Spleen (tissue), 11 donors: Measurements from ENCODE around the gene PTTG1IP. TPM values are rescaled to one million over a fixed set of nuclear protein-coding genes. Genes with fewer than 3 reads are reported as not detected.
"Not testable (repeated sequence)": the region's sequence is repeated elsewhere in the genome, so short reads cannot be mapped to it uniquely, and the experiment has no call there.

ENCODE experiments used
- DNase-seq: peaks from one replicate; pipeline ENCODE4 v3.0.0-alpha.2; 2020
- H3K27ac ChIP-seq, 8 donors: fragments of 200-600 bp; sonication (generic) in 7 of 8; 1 replicate in 4 of 8; 2 replicates in 4 of 8; pipeline versions ENCODE4 v1.5.0 to v1.8.0; 2016 to 2021; ENCODE audit warnings: inconsistent platforms in 4 of 8, mild to moderate bottlenecking in 4 of 8, moderate library complexity in 1 of 8
- H3K27me3 ChIP-seq, 7 donors: fragments of 200-600 bp; sonication (generic) in 6 of 7; replicated peaks in 1 of 7; 1 replicate in 4 of 7; 2 replicates in 3 of 7; pipeline versions ENCODE4 v1.5.0 to v1.8.0; 2016 to 2021; ENCODE audit warnings: inconsistent platforms in 3 of 7, mild to moderate bottlenecking in 1 of 7
- H3K36me3 ChIP-seq, 6 donors: fragments of 200-600 bp; sonication (generic) in 5 of 6; 1 replicate in 4 of 6; 2 replicates in 2 of 6; pipeline versions ENCODE4 v1.5.0 to v1.8.0; 2016 to 2021; ENCODE audit warnings: inconsistent platforms in 2 of 6
- H3K4me1 ChIP-seq, 6 donors: fragments of 200-600 bp; sonication (generic) in 5 of 6; 1 replicate in 3 of 6; 2 replicates in 3 of 6; pipeline versions ENCODE4 v1.5.0 to v1.8.0; 2016 to 2021; ENCODE audit warnings: inconsistent platforms in 3 of 6
- H3K4me3 ChIP-seq, 8 donors: fragments of 200-600 bp; sonication (generic) in 7 of 8; 1 replicate in 4 of 8; 2 replicates in 4 of 8; pipeline versions ENCODE4 v1.5.0 to v1.8.0; 2016 to 2021; ENCODE audit warnings: inconsistent platforms in 4 of 8, mild to moderate bottlenecking in 4 of 8, moderate library complexity in 2 of 8
- H3K9me3 ChIP-seq, 8 donors: fragments of 200-600 bp; sonication (generic) in 7 of 8; 1 replicate in 4 of 8; 2 replicates in 4 of 8; pipeline versions ENCODE4 v1.5.0 to v1.8.0; 2016 to 2021; ENCODE audit warnings: inconsistent platforms in 4 of 8
- POLR2A ChIP-seq, 3 donors: fragments of 450-650 bp; IDR thresholded peaks; one replicate each; pipeline ENCODE4 v1.5.1; 2017; ENCODE audit warnings: antibody characterized with exemption in 3 of 3, mild to moderate bottlenecking in 1 of 3
- POLR2AphosphoS5 ChIP-seq, 3 donors: sonication (generic); formaldehyde crosslinking; IDR thresholded peaks; one replicate each; pipeline ENCODE4 v1.5.1; 2017; ENCODE audit warnings: antibody characterized with exemption in 3 of 3
- WGBS, 5 donors: extraction: QIAGEN DNeasy Blood & Tissue Kit in 3 of 5; methylation state at CpG; one replicate each; pipeline versions ENCODE4 v1.1.5 to v1.1.7; 2013 to 2018; 5-methylcytosine and 5-hydroxymethylcytosine counted together
- intact Hi-C: fragments of 100-400 bp; cut with DNase I; formaldehyde crosslinking; loops from one replicate; pipeline ENCODE4 v1.15.0; 2023; ENCODE audit warnings: low total_unique reads
- polyA plus RNA-seq, 3 donors: library from polyadenylated mRNA; stranded (reverse); fragments of 200-250 nt; gene quantifications; one replicate each; pipeline ENCODE4 v1.2.1, GENCODE V29; 2013
- total RNA-seq, 7 donors: library from RNA; depleted of rRNA in 3 of 7; stranded (reverse); fragments of >200 nt in 3 of 7; fragmentation: NEBNext Ultra II Directional in 4 of 7; extraction: Animal tissue kit (Norgen Biotek cat#: 25700) in 4 of 7; gene quantifications; one replicate each; pipeline versions ENCODE4 v1.1.0 to v1.2.1, GENCODE V29; 2016 to 2021
- TF ChIP-seq, protein P1 (sequence below), 11 experiments: fragments of 200-600 bp in 7 of 11; fragments of 450-650 bp in 4 of 11; sonication (generic) in 4 of 11; IDR thresholded peaks in 8 of 11; conservative IDR thresholded peaks in 3 of 11; 1 replicate in 7 of 11; 2 replicates in 4 of 11; pipeline versions ENCODE4 v1.4.0 to v1.8.0; 2016 to 2021; ENCODE audit warnings: antibody characterized with exemption in 11 of 11, inconsistent platforms in 4 of 11, mild to moderate bottlenecking in 1 of 11
- donor health status: healthy with polysubstance abuse.
- donor health status: DM: no; HTN: no; CAD: no; lungs with moderate emphysema.
- donor health status: DM: no; HTN: no; CAD: no.
- donor health status: Bipolar disorder and iron deficiency.
- donor health status: healthy.
- donor health status: DM: no; HTN: no; CAD: no.
- donor health status: DM: yes; HTN: yes; CAD: no.

The PTTG1IP gene
- total and polyA plus RNA-seq, 10 donors = 57.6 to 189 (median 135) TPM

DNA sequence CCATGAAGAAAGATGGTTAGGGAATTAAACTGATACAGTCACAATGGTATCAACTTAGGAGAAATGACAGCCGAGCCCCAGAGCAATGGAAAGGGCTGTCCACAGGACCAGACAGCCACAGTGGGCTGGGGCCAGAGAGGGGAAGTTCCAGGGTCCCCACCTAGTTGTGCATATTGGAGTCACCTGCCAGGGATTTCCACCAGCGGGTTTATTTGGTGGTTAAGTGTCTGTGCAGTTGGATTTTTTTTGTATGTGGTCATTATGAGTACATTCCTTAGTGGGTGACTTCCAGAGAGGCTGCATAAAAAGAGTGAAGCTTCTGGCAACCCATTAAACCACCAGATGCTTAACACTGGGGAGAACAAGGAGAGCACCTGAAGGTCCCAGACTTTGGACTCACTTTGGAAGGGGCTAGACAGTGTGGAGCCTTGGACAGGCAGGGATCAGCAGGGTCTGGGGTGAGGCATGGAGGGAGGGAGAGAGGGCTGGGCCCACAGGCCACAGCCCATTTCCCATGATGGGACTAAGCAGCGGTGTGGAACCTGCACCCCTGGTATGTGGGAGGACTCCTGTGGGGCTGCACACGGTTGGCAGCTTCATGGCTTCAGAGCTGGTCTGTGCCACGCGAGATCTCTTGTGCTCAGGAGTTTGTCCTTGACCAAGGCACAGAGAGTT, 7.8 kb upstream of the PTTG1IP start:
- Histone ChIP-seq H3K4me3 (peak overlapping the region in 1 of 8 donors; percentile 30), H3K36me3 (peaks cover 0 to 10% (median 9%) of the 10 kb centered on the region in 6 donors), H3K27me3 (no peaks in the 10 kb centered on the region), H3K4me1 (peaks cover 33 to 77% (median 58%) of the 10 kb centered on the region in 6 donors), H3K27ac (peak overlapping the region; percentile 72 to 99 (median 83)), H3K9me3 (no peaks in the 10 kb centered on the region)
- DNase-seq = no peak
- TF ChIP-seq POLR2AphosphoS5 (IDR thresholded peaks at IDR 0.05) = peak in 1 of 3 donors; percentile 18
- no peak for TF ChIP-seq POLR2A (IDR thresholded peaks at IDR 0.05)
- 16 to 30% (median 27%) methylated on average over 6 of the region's 6 CpGs for WGBS, 5 donors
- intact Hi-C loops = no loop called here

DNA sequence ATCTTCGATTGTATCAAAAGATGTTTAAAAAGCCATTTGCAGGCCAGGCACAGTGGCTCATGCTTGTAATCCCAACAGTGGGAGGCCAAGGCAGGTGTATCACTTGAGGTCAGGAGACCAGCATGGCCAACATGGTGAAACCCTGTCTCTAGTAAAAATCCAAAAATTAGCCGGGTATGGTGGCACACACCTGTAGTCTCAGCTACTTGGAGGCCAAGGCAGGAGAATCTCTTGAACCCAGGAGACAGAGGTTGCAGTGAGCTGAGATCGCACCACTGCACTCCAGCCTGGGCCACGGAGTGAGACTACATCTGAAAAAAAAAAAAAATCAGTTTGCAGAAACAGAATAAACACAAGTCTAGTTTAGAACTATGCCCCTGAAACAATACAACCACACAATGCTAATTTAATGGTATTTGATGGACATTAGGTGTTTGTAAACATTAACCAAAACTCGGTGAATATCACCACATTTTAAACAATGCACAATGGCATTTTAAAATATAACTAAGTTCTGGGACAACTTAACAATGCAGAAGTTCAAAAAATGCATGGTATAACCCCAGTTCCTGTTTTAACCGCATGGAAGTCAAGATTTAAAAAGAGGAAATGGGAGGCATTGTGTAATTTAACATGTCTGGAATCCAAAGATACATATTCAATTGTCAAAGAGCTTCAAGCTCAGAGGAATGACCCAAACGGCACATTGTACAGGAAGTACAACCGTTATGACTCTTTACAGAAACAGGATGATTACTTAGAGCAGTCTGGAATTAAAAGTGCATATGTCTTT, 7.1 kb upstream of the PTTG1IP start:
- peaks cover 37 to 85% (median 65%) of the 10 kb centered on the region in 6 donors for H3K4me1 ChIP-seq
- WGBS, 5 donors = 28 to 34% (median 32%) methylated on average over 8 of the region's 8 CpGs
- intact Hi-C loops = no loop called here
- H3K9me3 ChIP-seq = no peaks in the 10 kb centered on the region
- H3K4me3 ChIP-seq = peak overlapping the region in 1 of 8 donors; percentile 30
- peaks cover 0 to 3% (median 2%) of the 10 kb centered on the region in 6 donors for H3K36me3 ChIP-seq
- TF ChIP-seq POLR2AphosphoS5 (IDR thresholded peaks at IDR 0.05) (no peak), POLR2A (IDR thresholded peaks at IDR 0.05) (no peak)
- TF ChIP-seq, protein P1, sequence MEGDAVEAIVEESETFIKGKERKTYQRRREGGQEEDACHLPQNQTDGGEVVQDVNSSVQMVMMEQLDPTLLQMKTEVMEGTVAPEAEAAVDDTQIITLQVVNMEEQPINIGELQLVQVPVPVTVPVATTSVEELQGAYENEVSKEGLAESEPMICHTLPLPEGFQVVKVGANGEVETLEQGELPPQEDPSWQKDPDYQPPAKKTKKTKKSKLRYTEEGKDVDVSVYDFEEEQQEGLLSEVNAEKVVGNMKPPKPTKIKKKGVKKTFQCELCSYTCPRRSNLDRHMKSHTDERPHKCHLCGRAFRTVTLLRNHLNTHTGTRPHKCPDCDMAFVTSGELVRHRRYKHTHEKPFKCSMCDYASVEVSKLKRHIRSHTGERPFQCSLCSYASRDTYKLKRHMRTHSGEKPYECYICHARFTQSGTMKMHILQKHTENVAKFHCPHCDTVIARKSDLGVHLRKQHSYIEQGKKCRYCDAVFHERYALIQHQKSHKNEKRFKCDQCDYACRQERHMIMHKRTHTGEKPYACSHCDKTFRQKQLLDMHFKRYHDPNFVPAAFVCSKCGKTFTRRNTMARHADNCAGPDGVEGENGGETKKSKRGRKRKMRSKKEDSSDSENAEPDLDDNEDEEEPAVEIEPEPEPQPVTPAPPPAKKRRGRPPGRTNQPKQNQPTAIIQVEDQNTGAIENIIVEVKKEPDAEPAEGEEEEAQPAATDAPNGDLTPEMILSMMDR (IDR thresholded peaks at IDR 0.05 in 8 of 11, conservative IDR thresholded peaks at IDR 0.05 in 3 of 11) = peak in 1 of 11 experiments; percentile 39
- H3K27me3 ChIP-seq = no peaks in the 10 kb centered on the region
- DNase-seq = no peak
- H3K27ac ChIP-seq = peak overlapping the region; percentile 72 to 99 (median 83)

DNA sequence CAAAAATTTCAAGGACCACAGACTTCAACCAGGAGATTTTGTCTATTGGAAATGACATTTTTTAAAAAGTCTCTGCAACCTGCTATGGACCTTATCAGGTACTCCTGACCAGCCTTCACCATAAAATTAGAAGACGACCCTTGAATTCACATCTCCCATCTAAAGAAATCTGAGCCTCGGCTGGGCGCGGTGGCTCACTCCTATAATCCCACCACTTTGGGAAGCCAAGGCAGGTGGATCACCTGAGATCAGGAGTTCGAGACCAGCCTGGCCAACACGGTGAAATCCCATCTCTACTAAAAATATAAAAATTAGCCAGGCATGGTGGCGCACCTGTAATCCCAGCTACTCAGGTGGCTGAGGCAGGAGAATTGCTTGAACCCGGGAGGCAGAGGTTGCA, 5.7 kb upstream of the PTTG1IP start:
- H3K4me3 ChIP-seq, DNase-seq, H3K27me3 ChIP-seq, H3K9me3 ChIP-seq, H3K36me3 ChIP-seq: not testable (repeated sequence)
- H3K4me1 ChIP-seq = peaks cover 42 to 98% (median 75%) of the 10 kb centered on the region in 6 donors
- peak overlapping the region in 6 of 8 donors; percentile 61 to 99 (median 92) for H3K27ac ChIP-seq
- WGBS, 5 donors = 93 to 98% (median 94%) methylated on average over 8 of the region's 8 CpGs
- intact Hi-C loops = loop anchor here (5.0 kb wide), 1 partner anchor 77 kb away; the partner anchor contains the start of gene UBE2G2

DNA sequence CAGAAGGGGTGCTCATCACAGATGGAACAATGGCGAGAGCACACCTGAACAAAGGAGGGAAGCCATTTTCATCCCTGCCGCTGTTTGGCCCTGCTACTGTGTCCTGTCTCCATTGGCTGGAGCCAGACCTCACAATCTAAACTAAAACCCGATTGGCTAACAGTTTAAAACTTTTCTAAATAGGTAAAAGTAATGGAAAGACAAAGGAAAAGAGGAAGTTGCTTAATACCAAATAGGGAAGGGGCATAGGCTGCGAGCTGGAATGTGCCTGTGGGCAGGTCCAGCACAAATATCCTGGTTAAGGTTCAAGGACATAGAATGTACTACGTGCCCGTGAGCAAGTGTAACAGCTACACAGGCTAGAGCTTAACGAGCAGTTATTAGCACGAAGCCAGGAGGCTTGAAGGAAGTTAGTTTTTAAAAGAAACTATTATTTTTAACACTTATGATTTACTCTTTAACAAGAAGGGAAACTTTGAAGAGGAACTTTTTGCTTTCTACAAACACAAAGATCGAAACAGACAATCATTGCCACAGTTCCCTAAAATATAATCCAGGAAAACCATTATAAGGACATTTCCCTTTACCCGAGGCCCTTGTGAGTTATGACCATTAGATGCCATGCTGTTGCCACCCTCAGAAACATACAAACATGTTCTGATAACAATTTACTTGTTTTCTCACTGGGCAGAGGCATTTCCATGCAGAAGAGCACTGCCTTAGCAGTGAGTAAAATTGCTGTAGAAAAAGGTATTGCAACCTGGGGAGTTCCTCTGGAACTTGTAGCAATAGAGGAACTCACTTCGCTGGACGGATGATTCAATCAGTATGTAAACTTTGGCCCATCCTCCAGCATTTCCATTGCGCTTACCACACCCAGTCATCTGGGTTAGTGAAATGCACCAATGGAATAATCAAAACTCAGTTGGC, 4.8 kb upstream of the PTTG1IP start:
- TF ChIP-seq, protein P1 (IDR thresholded peaks at IDR 0.05 in 8 of 11, conservative IDR thresholded peaks at IDR 0.05 in 3 of 11) = peak in 3 of 11 experiments; percentile 16 to 54 (median 26)
- TF ChIP-seq POLR2AphosphoS5 (IDR thresholded peaks at IDR 0.05) = peak in 1 of 3 donors; percentile 42
- no peak for TF ChIP-seq POLR2A (IDR thresholded peaks at IDR 0.05)
- WGBS, 5 donors = 33 to 49% (median 40%) methylated on average over 13 of the region's 13 CpGs
- Histone ChIP-seq H3K9me3 (no peaks in the 10 kb centered on the region), H3K4me3 (peak overlapping the region in 1 of 8 donors; percentile 27), H3K36me3 (no peaks in the 10 kb centered on the region), H3K27me3 (no peaks in the 10 kb centered on the region), H3K27ac (peak overlapping the region; percentile 11 to 99 (median 84)), H3K4me1 (peaks cover 42 to 94% (median 75%) of the 10 kb centered on the region in 6 donors)
- DNase-seq = no peak
- intact Hi-C loops = loop anchor here (5.0 kb wide), 1 partner anchor 76 kb away; the partner anchor contains the start of gene UBE2G2
